Hematopoietic multipotent progenitor cell treated with erythropoietin and hydrocortisone succinate and interleukin-3 and kit ligand, for 6 days (in vitro differentiated cells): ENCODE data around the gene CBX3.
A peak's percentile ranks its signal among the peaks of the same experiment; 100 is the strongest.
"Not testable (repeated sequence)": the region's sequence is repeated elsewhere in the genome, so short reads cannot be mapped to it uniquely, and the experiment has no call there.

ENCODE experiments used
- DNase-seq: peaks from one replicate; pipeline ENCODE4 v3.0.0-alpha.2; 2015

Gene CBX3

DNA sequence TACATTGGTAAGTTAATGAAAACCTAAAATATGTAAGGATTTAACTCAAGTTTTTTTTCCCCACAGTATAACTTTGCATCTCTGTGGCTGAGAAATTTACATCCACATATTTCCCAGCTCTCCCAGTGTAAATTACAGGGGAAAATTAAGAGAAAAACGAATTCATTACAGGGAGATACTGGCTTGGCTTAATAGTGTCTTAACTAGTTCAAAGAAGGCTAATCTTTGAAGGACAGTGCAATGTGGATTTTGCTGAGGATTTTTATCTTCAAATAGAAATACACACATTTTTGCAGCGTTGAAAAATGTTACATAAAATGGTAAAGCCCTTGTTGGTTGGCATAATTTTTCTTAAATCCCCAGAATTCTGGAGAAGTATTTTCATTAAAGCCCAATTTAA lies 1.5 kb downstream of the CBX3 start:
- peak; percentile 56 for DNase-seq

DNA sequence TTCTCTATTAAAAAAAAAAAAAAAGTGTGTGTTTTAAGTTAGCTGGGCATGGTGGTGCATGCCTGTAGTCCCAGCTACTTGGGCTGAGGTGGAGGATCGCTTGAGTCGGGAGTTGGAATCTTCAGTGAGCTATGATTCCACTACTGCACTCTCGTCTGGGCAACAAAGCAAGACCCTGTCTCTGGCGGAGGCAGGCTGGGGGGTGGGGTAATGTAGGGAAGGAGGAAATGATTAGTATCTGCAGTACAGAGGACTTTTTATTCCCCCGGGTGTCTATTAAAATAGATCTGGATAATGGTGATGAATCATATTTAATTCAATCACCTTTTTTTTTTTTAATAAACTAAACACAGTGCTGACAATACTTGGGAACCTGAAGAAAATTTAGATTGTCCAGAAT lies 6.5 kb downstream of the CBX3 start:
- DNase-seq: no peak

DNA sequence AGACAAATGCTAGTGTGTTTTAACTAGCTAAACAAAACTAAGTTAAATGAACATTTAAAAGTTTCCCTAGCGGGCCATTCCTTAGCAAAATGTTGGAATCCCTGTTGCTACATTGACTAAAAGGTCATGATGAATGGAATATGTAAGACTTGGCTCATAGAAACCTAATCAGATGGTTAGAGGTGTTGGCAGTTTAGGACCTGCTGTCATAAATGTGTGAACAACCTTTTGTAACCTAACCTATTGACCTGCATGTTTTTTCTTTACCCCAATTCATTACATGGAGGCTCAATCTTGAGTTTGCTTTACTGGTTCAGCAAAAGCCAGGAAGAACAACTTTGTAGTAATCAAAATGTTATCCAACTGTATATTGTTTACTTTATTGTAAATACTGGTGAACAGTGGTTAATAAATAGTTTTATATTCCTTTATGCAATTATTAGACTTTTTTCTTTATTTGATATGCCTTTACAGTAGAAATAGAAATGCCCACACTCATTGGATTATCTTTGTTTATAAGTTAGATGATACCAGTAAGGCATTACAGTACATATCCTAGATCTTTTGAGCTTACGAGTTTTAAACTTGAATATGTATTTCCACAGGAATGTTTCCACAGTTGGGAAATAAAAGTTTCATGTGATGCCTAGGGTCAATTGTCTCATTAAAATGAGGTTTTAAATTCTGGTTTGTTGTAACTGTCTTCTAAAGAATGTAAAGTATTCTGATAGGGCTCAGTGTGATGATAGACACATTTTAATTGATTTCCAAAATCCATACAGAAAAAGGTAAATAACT lies 11.6 kb downstream of the CBX3 start:
- DNase-seq: no peak

DNA sequence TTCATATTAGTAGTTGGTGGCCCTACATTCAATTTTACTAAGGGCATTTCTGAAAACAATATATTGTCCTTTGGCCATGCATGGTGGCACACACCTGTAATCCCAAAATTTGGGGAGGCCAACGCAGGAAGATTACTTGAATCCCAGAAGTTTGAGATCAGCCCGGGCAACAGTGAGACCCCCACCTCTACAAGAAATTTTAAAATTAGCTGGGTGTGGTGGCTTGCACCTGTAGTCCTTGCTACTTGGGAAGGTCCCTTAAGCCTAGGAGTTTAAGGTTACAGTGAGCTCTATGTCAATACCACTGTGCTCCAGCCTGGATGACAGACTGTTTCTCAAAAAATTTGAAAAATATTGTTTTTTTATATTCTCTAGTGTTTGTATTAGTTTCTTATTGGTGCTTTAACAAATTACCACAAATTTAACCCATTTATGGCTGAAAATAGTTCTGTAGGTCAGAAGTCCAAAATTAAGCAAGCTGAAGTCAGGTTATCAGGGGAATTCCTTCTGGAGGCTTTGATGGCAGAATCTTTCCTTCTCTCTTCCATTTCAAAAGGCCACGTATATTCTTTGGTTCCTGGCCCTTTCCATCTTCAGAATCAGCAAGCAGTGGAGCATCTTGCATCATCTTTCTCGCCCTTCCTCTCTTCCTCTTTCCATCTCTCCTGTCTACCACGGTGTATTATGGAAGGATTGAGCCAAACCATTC lies 12.4 kb downstream of the CBX3 start:
- no peak for DNase-seq

DNA sequence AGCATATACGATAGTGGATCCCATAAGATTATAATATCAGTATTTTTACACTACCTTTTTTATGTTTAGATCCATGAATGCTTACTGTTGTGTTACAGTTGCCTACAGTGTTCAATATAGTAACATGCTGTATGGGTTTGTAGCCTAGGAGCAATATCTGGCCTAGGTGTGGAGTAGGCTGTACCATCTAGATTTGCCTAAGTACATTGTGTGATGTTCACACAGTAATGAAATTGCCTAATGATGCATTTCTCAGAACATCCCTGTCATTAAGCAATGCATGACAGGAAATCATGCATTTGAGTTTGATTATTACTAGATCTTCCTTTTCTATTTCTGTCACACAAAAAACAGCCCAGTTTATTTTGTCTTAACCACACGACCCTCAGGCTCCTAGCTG lies 14.5 kb downstream of the CBX3 start:
- DNase-seq: no peak

DNA sequence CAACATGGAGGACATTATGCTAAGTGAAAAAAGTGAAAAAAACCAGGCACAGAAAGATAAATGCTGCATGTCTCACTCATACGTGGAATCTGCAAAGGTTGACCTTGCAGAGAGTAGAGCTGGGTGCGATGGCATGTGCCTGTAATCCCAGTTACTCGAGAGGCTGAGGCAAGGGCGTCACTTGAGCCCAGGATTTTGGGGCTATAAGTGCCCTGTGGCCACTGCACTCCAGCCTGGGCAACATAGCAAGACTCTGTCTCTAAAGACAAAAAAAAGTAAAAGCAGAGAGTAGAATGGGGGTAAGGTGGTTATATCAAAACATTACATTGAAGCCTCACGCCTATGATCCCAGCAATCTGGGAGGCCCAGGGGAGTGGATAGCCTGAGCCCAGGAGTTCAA lies 22.8 kb downstream of the CBX3 start:
- no peak for DNase-seq

DNA sequence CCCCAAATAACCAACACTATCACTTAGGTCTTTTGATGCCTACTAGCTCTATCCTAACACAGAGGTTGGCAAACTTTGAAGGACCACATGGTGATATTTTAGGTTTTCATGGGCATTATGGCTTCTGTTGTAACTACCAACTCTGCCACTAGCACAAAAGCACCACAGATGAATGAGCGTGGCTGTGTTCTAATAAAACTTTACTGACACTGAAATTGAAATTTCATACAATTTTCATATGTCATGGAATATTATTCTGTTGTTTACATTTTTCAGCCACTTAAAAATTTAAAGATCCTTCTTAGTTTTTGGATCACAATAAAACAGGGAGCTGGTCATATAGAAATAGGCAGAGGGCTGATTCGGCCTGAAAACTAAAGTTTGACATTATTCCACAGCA lies 26.4 kb downstream of the CBX3 start:
- no peak for DNase-seq

DNA sequence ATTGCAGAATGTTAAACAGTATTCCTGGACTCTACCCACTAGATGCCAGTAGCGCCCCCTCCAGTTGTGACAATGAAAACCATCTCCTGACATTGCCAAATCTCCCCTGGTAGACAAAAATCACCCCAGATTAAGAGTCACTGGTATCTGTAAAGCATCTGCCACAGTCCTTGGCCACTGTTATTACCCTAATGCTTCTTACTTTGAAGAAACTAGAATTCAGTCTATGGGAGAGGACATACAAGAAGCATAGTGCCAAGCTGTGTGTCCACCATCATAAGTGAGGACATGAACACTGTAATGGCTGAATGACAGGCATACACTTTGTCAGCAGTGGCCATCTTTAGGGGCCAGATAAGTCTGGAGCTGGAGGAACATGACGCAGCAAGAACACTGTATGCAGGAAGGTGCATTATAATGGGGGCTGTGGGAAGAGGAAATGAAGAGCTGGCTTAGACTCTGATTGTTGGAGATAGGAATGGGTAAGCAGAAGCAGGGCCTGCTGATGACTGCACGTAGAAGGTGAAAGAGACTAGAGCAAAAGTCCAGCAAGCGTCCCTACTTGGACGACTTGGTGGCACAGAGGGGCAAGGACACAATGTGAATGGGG lies 32.5 kb downstream of the CBX3 start:
- peak; percentile 79 for DNase-seq

DNA sequence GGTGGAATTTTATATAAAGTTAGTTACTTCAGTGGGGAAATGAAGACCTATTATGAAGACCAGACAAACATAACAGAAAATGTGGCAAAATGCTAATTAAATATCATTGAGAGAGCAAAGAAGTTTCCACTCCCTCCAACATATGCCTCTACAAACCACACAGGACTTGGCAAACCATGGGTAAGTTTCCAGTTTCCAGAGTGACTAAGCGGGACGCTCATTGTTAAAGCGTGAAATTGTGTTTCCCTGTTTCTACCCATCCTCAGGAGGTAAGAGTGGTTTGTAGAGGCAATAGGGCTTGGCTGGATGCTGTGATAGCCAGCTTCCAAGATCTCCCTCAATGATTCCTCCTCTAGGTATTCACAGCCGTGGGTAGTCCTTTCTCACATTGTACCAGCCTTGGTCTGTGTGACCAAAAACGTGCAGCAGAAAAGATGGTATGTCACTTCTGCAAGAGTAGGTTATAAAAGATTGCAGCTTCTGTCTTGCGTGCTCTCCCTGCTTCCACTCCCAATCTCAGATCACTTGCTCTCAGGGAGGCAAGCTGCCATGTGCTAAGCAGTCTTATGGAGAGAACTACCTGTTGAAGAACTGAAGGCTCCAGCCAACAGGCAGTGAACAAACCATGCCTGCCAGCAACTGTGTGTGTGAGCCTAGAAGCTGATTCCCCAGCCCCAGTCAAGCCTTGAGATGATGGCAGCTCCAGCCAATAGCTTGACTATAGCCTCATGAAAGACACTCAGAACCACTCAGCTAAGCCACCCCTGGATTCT lies 35.7 kb downstream of the CBX3 start:
- peak; percentile 21 for DNase-seq

DNA sequence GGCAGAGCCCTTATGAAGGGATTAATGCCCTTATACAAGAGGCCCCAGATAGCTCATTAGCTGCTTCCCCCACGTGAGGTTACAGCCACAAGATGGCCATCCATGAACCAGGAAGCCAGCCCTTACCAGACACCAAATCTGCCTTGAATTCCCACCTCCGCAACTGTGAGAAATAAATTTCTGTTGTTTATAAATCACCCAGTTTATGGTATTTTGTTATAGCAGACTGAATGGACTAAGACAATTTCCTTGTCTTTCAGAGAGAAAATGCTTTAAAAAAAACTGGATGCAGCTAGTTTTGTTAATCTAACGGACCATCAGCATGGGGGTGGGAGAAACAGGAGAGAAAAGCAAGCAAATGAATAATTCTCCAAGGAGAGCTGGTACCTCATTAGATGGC lies 36.5 kb downstream of the CBX3 start:
- no peak for DNase-seq

DNA sequence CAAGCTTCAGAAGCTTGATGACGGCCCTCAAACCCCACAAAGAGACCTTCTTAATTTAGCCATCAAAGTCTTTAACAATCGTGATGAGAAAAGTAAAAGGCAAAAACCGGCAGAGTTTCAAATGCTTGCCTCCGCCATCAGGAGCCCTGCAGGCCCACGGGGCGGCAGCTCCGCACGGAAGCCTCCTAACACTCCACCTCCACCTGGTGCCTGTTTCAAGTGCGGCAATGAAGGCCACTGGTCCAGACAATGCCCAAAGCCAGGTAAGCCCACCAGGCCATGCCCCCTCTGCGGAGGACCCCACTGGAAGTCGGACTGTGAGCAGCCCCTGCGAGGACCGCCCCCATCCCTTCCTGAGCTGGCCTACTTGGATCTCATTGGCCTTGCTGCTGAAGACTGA lies 43.6 kb downstream of the CBX3 start:
- no peak for DNase-seq

DNA sequence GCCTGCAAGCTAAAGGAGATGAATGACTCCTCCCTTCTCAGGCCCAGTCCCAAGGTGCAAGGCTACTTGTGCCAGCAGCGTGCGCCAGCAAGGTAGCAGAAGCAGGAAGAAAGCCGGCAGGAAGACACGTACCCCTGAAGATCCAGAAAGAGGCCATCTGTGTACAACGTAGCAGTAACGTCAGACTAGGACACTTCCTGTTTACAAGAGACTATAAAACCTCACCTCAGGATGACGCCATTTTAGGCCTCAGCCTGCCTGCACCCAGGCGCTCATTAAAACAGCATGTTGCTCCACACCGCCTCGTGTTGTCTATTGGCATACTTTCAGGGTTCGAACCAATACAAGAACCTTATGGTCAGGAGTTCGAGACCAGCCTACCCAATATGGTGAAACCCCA lies 48.7 kb downstream of the CBX3 start:
- DNase-seq: no peak

DNA sequence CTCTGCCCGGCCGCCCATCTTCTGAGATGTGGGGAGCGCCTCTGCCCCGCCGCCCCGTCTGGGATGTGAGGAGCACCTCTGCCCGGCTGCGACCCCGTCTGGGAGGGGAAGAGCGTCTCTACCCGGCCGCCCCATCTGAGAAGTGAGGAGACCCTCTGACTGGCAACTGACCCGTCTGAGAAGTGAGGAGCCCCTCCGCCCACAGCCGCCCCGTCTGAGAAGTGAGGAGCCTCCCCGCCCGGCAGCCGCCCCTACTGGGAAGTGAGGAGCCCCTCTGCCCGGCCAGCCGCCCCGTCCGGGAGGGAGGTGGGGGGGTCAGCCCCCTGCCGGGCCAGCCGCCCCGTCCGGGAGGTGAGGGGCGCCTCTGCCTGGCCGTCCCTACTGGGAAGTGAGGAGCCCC lies 60.3 kb downstream of the CBX3 start:
- DNase-seq: not testable (repeated sequence)
